HL-60 (cell line): ENCODE data around the gene VOPP1.

Source experiments
- GABPA ChIP-seq: IDR thresholded peaks from 2 replicates; pipeline ENCODE4 v1.6.1; 2012; ENCODE audit warnings: low read depth
- POLR2AphosphoS5 ChIP-seq: IDR thresholded peaks from 2 replicates; pipeline ENCODE4 v1.6.1; 2012; ENCODE audit warnings: low read depth
- REST ChIP-seq: IDR thresholded peaks from 2 replicates; pipeline ENCODE4 v1.6.1; 2012; ENCODE audit warnings: low read depth; ENCODE audit not compliant: insufficient replicate concordance
- SPI1 ChIP-seq: IDR thresholded peaks from 2 replicates; pipeline ENCODE4 v1.6.1; 2012; ENCODE audit warnings: low read depth, mild to moderate bottlenecking, borderline replicate concordance
- TF ChIP-seq, protein P1 (sequence below): IDR thresholded peaks from one replicate; pipeline ENCODE4 v1.5.1; 2011; ENCODE audit warnings: low read length, control low read depth, inconsistent platforms; ENCODE audit not compliant: insufficient read depth

DNA sequence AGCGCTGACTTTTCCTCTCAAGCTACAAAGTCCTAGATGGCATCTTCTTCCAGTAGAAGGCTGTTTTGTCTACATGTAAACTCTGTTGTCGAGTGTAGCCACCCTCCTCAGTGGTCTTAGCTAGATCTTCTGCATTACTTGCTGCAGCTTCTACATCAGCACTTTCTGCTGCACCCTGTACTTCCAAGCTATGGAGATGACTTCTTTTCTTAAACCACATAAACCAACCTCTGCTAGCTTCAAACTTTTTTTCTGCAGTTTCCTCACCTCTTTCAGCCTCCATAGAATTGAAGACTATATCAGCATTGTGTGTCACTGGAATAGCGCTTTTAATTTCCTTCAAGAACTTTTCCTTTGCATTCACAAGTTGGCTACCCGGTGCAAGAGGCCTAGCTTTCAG, 119.3 kb downstream of the VOPP1 start:
- TF ChIP-seq GABPA (no peak), POLR2AphosphoS5 (no peak), REST (no peak), SPI1 (no peak)
- TF ChIP-seq, protein P1, sequence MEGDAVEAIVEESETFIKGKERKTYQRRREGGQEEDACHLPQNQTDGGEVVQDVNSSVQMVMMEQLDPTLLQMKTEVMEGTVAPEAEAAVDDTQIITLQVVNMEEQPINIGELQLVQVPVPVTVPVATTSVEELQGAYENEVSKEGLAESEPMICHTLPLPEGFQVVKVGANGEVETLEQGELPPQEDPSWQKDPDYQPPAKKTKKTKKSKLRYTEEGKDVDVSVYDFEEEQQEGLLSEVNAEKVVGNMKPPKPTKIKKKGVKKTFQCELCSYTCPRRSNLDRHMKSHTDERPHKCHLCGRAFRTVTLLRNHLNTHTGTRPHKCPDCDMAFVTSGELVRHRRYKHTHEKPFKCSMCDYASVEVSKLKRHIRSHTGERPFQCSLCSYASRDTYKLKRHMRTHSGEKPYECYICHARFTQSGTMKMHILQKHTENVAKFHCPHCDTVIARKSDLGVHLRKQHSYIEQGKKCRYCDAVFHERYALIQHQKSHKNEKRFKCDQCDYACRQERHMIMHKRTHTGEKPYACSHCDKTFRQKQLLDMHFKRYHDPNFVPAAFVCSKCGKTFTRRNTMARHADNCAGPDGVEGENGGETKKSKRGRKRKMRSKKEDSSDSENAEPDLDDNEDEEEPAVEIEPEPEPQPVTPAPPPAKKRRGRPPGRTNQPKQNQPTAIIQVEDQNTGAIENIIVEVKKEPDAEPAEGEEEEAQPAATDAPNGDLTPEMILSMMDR = no peak
